Liver (tissue), 9 donors: ENCODE data around the gene SUPT5H. TPM values are rescaled to one million over a fixed set of nuclear protein-coding genes. Genes with fewer than 3 reads are reported as not detected.

Experiments used
- DNase-seq: peaks from one replicate; pipeline ENCODE4 v3.0.0-alpha.2; 2017; ENCODE audit warnings: low spot score
- H3K27ac ChIP-seq, 2 donors: one replicate each; pipeline ENCODE4 v1.7.0; 2013; ENCODE audit warnings: inconsistent platforms in 2 of 2, low read length in 2 of 2, control low read depth in 1 of 2, low read depth in 1 of 2, mild to moderate bottlenecking in 1 of 2
- H3K27me3 ChIP-seq, 4 donors: one replicate each; pipeline versions ENCODE4 v1.6.1 to v1.7.0; 2013; ENCODE audit warnings: low read length in 3 of 4, inconsistent platforms in 1 of 4, mild to moderate bottlenecking in 1 of 4, moderate library complexity in 1 of 4; ENCODE audit not compliant: control insufficient read depth in 4 of 4, insufficient read depth in 4 of 4
- H3K36me3 ChIP-seq, 4 donors: one replicate each; pipeline versions ENCODE4 v1.6.1 to v1.7.0; 2013; ENCODE audit warnings: low read length in 3 of 4, mild to moderate bottlenecking in 3 of 4, low read depth in 1 of 4, moderate library complexity in 1 of 4; ENCODE audit not compliant: control insufficient read depth in 4 of 4, insufficient read depth in 3 of 4
- H3K4me1 ChIP-seq, 4 donors: one replicate each; pipeline versions ENCODE4 v1.6.1 to v1.7.0; 2013; ENCODE audit warnings: low read length in 3 of 4, mild to moderate bottlenecking in 3 of 4, moderate library complexity in 1 of 4; ENCODE audit not compliant: control insufficient read depth in 4 of 4, insufficient read depth in 4 of 4
- H3K4me3 ChIP-seq, 3 donors: one replicate each; pipeline versions ENCODE4 v1.6.1 to v1.7.0; 2013; ENCODE audit warnings: low read length in 3 of 3, control low read depth in 1 of 3, low read depth in 1 of 3, mild to moderate bottlenecking in 1 of 3
- H3K9ac ChIP-seq, 2 donors: one replicate each; pipeline ENCODE4 v1.7.0; 2013; ENCODE audit warnings: low read length in 2 of 2, mild to moderate bottlenecking in 2 of 2, moderate library complexity in 2 of 2, control low read depth in 1 of 2, low read depth in 1 of 2
- H3K9me3 ChIP-seq, 4 donors: one replicate each; pipeline versions ENCODE4 v1.6.1 to v1.7.0; 2013; ENCODE audit warnings: low read length in 3 of 4; ENCODE audit not compliant: control insufficient read depth in 4 of 4
- EGR1 ChIP-seq, 2 donors: IDR thresholded peaks; 2 replicates each; pipeline ENCODE4 v1.6.1; 2016 to 2018; ENCODE audit warnings: antibody characterized with exemption in 2 of 2, low read depth in 2 of 2
- FOXA1 ChIP-seq: IDR thresholded peaks from 2 replicates; pipeline ENCODE4 v1.6.1; 2016; ENCODE audit warnings: antibody characterized with exemption
- GABPA ChIP-seq, 2 donors: IDR thresholded peaks in 1 of 2; conservative IDR thresholded peaks in 1 of 2; 2 replicates each; pipeline ENCODE4 v1.6.1; 2016; ENCODE audit warnings: antibody characterized with exemption in 2 of 2, mild to moderate bottlenecking in 1 of 2, moderate library complexity in 1 of 2
- HNF4A ChIP-seq, 2 donors: conservative IDR thresholded peaks; 2 replicates each; pipeline ENCODE4 v1.6.1; 2016; ENCODE audit warnings: antibody characterized with exemption in 2 of 2, mild to moderate bottlenecking in 2 of 2
- HNF4G ChIP-seq: IDR thresholded peaks from 2 replicates; pipeline ENCODE4 v1.6.1; 2016; ENCODE audit warnings: antibody characterized with exemption
- JUND ChIP-seq, 2 donors: IDR thresholded peaks; 2 replicates each; pipeline ENCODE4 v1.6.1; 2016; ENCODE audit warnings: antibody characterized with exemption in 2 of 2
- NR2F2 ChIP-seq: IDR thresholded peaks from 2 replicates; pipeline ENCODE4 v1.6.1; 2016; ENCODE audit warnings: antibody characterized with exemption
- RAD21 ChIP-seq, 2 donors: IDR thresholded peaks; 2 replicates each; pipeline ENCODE4 v1.6.1; 2016; ENCODE audit warnings: antibody characterized with exemption in 2 of 2, mild to moderate bottlenecking in 2 of 2
- RXRA ChIP-seq, 2 donors: IDR thresholded peaks; 2 replicates each; pipeline ENCODE4 v1.6.1; 2017 to 2018; ENCODE audit warnings: antibody characterized with exemption in 2 of 2, mild to moderate bottlenecking in 1 of 2
- SP1 ChIP-seq: IDR thresholded peaks from 2 replicates; pipeline ENCODE4 v1.6.1; 2018; ENCODE audit warnings: antibody characterized with exemption, mild to moderate bottlenecking
- TAF1 ChIP-seq: conservative IDR thresholded peaks from 2 replicates; pipeline ENCODE4 v1.6.1; 2016; ENCODE audit warnings: antibody characterized with exemption, mild to moderate bottlenecking
- YY1 ChIP-seq: IDR thresholded peaks from 2 replicates; pipeline ENCODE4 v1.6.1; 2016; ENCODE audit warnings: antibody characterized with exemption, mild to moderate bottlenecking
- WGBS: extraction: QIAGEN DNeasy Blood & Tissue Kit; methylation state at CpG from one replicate; pipeline ENCODE4 v1.1.7; 2013; 5-methylcytosine and 5-hydroxymethylcytosine counted together
- polyA plus RNA-seq, 2 donors: library from polyadenylated mRNA; stranded (reverse) in 1 of 2; unstranded in 1 of 2; fragments of 200-250 nt in 1 of 2; fragments of >200 nt in 1 of 2; fragmentation: Nextera tagmentation in 1 of 2; extraction: Ambion mirVana in 1 of 2; gene quantifications; one replicate each; pipeline versions ENCODE4 v1.2.1 to v1.2.3, GENCODE V29; 2013 to 2015
- total RNA-seq, 2 donors: library from RNA; depleted of rRNA; stranded (reverse); fragments of >200 nt; gene quantifications; one replicate each; pipeline ENCODE4 v1.2.3, GENCODE V29; 2014
- TF ChIP-seq, protein P1 (sequence below): fragments of 150-350 bp; IDR thresholded peaks from 2 replicates; pipeline ENCODE4 v1.5.1; 2017; ENCODE audit warnings: improper control_type of control experiment, low read depth, low read length; ENCODE audit not compliant: missing input control
- TF ChIP-seq, protein P2 (sequence below): IDR thresholded peaks from 2 replicates; pipeline ENCODE4 v1.6.1; 2016; ENCODE audit warnings: antibody characterized with exemption
- TF ChIP-seq, protein P3 (sequence below): IDR thresholded peaks from 2 replicates; pipeline ENCODE4 v1.6.1; 2016; ENCODE audit warnings: antibody characterized with exemption
- TF ChIP-seq, protein P4 (sequence below): IDR thresholded peaks from 2 replicates; pipeline ENCODE4 v1.6.1; 2016; ENCODE audit warnings: antibody characterized with exemption
- TF ChIP-seq, protein P5 (sequence below): IDR thresholded peaks from 2 replicates; pipeline ENCODE4 v1.6.1; 2016; ENCODE audit warnings: antibody characterized with exemption, mild to moderate bottlenecking
- donor health status: healthy.
- donor health status: healthy.
- donor health status: healthy.
- donor health status: healthy.
- donor health status: healthy.

The SUPT5H gene
- total and polyA plus RNA-seq, 4 donors = 19.3 to 52.5 (median 45.2) TPM

DNA sequence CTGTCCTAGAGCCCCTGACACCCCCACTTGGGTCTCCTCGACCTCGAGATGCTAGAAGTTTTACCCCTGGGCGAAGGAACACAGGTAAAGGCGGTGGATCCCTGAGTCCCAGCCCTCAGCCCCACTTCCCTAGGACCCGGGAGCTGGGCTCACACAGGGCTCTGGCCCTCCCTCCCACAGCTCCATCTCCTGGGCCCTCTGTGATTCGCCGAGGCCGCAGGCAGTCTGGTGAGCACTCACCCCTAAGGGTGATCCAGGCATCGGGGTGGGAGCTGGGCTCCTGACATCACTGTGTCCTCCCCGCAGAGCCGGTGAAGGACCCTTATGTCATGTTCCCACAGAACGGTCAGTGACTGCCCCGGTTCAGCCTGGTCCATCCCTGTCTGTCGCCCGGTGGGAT, 24.6 kb upstream of the SUPT5H start:
- WGBS = 91% methylated on average over 15 of the region's 15 CpGs
- H3K4me1 ChIP-seq = no peaks in the 10 kb centered on the region
- DNase-seq = no peak
- peaks cover 0 to 2% (median 0%) of the 10 kb centered on the region in 4 donors for H3K36me3 ChIP-seq
- no peaks in the 10 kb centered on the region for H3K27me3 ChIP-seq
- H3K9me3 ChIP-seq = no peaks in the 10 kb centered on the region
- no peak overlapping the region for H3K27ac ChIP-seq
- H3K4me3 ChIP-seq = no peak overlapping the region
- H3K9ac ChIP-seq = no peak overlapping the region
- no peak for TF ChIP-seq RXRA (IDR thresholded peaks at IDR 0.05)
- TF ChIP-seq NR2F2 = no peak

DNA sequence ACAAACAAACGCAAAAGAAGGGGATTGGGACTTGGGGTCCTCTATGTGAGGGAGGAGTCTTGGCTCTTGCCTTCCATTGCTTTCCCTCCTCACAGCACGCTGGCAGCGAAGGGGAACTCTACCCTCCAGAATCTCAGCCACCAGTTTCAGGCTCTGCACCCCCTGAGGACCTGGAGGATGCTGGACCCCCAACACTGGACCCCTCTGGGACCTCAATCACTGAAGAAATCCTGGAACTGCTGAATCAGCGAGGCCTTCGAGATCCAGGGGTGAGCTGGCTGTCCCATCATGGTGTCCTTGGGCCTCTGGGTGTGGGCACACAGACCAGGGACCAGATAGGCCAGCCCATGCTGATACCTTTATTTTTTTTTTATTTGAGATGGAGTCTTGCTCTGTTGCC, 23.4 kb upstream of the SUPT5H start:
- WGBS = 97% methylated on average over 5 of the region's 5 CpGs
- H3K27me3 ChIP-seq = no peaks in the 10 kb centered on the region
- H3K36me3 ChIP-seq = peaks cover 0 to 2% (median 0%) of the 10 kb centered on the region in 4 donors
- H3K9ac ChIP-seq = no peak overlapping the region
- H3K27ac ChIP-seq = no peak overlapping the region
- H3K9me3 ChIP-seq = no peaks in the 10 kb centered on the region
- DNase-seq = no peak
- H3K4me1 ChIP-seq = no peaks in the 10 kb centered on the region
- no peak overlapping the region for H3K4me3 ChIP-seq
- TF ChIP-seq TAF1 (no peak), SP1 (no peak), GABPA (IDR thresholded peaks at IDR 0.05 in 1 of 2, conservative IDR thresholded peaks at IDR 0.05 in 1 of 2) (no peak), FOXA1 (no peak), JUND (IDR thresholded peaks at IDR 0.05) (no peak), HNF4G (no peak)
- TF ChIP-seq, protein P1, sequence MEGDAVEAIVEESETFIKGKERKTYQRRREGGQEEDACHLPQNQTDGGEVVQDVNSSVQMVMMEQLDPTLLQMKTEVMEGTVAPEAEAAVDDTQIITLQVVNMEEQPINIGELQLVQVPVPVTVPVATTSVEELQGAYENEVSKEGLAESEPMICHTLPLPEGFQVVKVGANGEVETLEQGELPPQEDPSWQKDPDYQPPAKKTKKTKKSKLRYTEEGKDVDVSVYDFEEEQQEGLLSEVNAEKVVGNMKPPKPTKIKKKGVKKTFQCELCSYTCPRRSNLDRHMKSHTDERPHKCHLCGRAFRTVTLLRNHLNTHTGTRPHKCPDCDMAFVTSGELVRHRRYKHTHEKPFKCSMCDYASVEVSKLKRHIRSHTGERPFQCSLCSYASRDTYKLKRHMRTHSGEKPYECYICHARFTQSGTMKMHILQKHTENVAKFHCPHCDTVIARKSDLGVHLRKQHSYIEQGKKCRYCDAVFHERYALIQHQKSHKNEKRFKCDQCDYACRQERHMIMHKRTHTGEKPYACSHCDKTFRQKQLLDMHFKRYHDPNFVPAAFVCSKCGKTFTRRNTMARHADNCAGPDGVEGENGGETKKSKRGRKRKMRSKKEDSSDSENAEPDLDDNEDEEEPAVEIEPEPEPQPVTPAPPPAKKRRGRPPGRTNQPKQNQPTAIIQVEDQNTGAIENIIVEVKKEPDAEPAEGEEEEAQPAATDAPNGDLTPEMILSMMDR = no peak
- TF ChIP-seq, protein P2, sequence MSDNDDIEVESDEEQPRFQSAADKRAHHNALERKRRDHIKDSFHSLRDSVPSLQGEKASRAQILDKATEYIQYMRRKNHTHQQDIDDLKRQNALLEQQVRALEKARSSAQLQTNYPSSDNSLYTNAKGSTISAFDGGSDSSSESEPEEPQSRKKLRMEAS = no peak

DNA sequence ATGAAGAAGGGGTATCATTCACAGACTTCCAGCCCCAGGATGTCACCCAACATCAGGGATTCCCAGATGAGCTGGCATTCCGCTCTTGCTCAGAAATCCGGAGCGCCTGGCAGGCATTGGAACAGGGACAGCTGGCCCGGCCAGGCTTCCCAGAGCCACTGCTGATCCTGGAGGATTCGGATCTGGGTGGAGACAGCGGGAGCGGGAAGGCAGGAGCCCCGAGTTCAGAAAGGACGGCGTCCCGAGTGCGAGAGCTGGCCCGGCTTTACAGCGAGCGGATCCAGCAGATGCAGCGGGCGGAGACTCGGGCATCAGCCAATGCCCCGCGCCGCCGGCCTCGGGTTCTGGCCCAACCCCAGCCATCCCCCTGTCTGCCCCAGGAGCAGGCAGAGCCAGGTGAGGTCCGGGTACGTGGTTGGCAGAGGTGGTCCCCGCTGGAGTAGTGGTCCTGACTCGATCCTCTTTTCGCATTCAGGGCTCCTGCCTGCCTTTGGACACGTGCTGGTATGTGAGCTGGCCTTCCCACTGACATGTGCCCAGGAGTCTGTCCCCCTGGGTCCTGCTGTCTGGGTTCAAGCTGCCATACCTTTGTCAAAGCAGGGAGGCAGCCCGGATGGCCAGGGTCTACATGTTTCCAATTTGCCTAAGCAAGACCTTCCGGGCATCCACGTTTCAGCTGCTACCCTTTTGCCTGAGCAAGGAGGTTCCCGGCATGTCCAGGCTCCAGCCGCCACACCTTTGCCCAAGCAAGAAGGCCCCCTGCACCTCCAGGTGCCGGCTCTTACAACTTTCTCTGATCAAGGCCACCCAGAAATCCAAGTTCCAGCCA, 21.9 kb upstream of the SUPT5H start:
- no peak for DNase-seq
- no peaks in the 10 kb centered on the region for H3K9me3 ChIP-seq
- H3K36me3 ChIP-seq = peaks cover 0 to 2% (median 0%) of the 10 kb centered on the region in 4 donors
- H3K27ac ChIP-seq = no peak overlapping the region
- no peak overlapping the region for H3K4me3 ChIP-seq
- H3K4me1 ChIP-seq = no peaks in the 10 kb centered on the region
- WGBS = 94% methylated on average over 35 of the region's 35 CpGs
- H3K9ac ChIP-seq = no peak overlapping the region
- no peaks in the 10 kb centered on the region for H3K27me3 ChIP-seq
- TF ChIP-seq, protein P3, sequence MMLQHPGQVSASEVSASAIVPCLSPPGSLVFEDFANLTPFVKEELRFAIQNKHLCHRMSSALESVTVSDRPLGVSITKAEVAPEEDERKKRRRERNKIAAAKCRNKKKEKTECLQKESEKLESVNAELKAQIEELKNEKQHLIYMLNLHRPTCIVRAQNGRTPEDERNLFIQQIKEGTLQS = no peak
- TF ChIP-seq HNF4G = no peak
- TF ChIP-seq NR2F2 = no peak
- no peak for TF ChIP-seq SP1
- TF ChIP-seq, protein P2 = no peak
- TF ChIP-seq, protein P4, sequence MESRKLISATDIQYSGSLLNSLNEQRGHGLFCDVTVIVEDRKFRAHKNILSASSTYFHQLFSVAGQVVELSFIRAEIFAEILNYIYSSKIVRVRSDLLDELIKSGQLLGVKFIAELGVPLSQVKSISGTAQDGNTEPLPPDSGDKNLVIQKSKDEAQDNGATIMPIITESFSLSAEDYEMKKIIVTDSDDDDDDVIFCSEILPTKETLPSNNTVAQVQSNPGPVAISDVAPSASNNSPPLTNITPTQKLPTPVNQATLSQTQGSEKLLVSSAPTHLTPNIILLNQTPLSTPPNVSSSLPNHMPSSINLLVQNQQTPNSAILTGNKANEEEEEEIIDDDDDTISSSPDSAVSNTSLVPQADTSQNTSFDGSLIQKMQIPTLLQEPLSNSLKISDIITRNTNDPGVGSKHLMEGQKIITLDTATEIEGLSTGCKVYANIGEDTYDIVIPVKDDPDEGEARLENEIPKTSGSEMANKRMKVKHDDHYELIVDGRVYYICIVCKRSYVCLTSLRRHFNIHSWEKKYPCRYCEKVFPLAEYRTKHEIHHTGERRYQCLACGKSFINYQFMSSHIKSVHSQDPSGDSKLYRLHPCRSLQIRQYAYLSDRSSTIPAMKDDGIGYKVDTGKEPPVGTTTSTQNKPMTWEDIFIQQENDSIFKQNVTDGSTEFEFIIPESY = no peak
- no peak for TF ChIP-seq EGR1 (IDR thresholded peaks at IDR 0.05; ENCODE audit: low read depth in 2 of 2)
- TF ChIP-seq GABPA (IDR thresholded peaks at IDR 0.05 in 1 of 2, conservative IDR thresholded peaks at IDR 0.05 in 1 of 2) = no peak
- TF ChIP-seq, protein P5, sequence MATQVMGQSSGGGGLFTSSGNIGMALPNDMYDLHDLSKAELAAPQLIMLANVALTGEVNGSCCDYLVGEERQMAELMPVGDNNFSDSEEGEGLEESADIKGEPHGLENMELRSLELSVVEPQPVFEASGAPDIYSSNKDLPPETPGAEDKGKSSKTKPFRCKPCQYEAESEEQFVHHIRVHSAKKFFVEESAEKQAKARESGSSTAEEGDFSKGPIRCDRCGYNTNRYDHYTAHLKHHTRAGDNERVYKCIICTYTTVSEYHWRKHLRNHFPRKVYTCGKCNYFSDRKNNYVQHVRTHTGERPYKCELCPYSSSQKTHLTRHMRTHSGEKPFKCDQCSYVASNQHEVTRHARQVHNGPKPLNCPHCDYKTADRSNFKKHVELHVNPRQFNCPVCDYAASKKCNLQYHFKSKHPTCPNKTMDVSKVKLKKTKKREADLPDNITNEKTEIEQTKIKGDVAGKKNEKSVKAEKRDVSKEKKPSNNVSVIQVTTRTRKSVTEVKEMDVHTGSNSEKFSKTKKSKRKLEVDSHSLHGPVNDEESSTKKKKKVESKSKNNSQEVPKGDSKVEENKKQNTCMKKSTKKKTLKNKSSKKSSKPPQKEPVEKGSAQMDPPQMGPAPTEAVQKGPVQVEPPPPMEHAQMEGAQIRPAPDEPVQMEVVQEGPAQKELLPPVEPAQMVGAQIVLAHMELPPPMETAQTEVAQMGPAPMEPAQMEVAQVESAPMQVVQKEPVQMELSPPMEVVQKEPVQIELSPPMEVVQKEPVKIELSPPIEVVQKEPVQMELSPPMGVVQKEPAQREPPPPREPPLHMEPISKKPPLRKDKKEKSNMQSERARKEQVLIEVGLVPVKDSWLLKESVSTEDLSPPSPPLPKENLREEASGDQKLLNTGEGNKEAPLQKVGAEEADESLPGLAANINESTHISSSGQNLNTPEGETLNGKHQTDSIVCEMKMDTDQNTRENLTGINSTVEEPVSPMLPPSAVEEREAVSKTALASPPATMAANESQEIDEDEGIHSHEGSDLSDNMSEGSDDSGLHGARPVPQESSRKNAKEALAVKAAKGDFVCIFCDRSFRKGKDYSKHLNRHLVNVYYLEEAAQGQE = no peak
- no peak for TF ChIP-seq YY1
- no peak for TF ChIP-seq HNF4A (conservative IDR thresholded peaks at IDR 0.05)
- no peak for TF ChIP-seq RXRA (IDR thresholded peaks at IDR 0.05)
- TF ChIP-seq FOXA1 = no peak
- no peak for TF ChIP-seq RAD21 (IDR thresholded peaks at IDR 0.05)
